Upper lobe of left lung (tissue), 4 donors: Measurements from ENCODE around the gene KLK4.

ENCODE experiments used
- EP300 ChIP-seq, 4 donors: sonication (generic); formaldehyde crosslinking; IDR thresholded peaks; one replicate each; pipeline ENCODE4 v1.5.1; 2017; ENCODE audit warnings: antibody characterized with exemption in 4 of 4, control low read depth in 2 of 4
- TF ChIP-seq, protein P1 (sequence below), 6 experiments: fragments of 450-650 bp in 4 of 6; fragments of 200-600 bp in 2 of 6; sonication (generic) in 2 of 6; IDR thresholded peaks; one replicate each; pipeline ENCODE4 v1.5.1; 2016 to 2019; ENCODE audit warnings: antibody characterized with exemption in 6 of 6

GRCh38 chr19:50893047-50893736, 18.0 kb downstream of the KLK4 start:
- TF ChIP-seq, protein P1, sequence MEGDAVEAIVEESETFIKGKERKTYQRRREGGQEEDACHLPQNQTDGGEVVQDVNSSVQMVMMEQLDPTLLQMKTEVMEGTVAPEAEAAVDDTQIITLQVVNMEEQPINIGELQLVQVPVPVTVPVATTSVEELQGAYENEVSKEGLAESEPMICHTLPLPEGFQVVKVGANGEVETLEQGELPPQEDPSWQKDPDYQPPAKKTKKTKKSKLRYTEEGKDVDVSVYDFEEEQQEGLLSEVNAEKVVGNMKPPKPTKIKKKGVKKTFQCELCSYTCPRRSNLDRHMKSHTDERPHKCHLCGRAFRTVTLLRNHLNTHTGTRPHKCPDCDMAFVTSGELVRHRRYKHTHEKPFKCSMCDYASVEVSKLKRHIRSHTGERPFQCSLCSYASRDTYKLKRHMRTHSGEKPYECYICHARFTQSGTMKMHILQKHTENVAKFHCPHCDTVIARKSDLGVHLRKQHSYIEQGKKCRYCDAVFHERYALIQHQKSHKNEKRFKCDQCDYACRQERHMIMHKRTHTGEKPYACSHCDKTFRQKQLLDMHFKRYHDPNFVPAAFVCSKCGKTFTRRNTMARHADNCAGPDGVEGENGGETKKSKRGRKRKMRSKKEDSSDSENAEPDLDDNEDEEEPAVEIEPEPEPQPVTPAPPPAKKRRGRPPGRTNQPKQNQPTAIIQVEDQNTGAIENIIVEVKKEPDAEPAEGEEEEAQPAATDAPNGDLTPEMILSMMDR (IDR thresholded peaks at IDR 0.05), result no peak
- TF ChIP-seq EP300 (IDR thresholded peaks at IDR 0.05), result no peak
